ENCODE measurements around the gene MANEAL.

The MANEAL gene

DNA sequence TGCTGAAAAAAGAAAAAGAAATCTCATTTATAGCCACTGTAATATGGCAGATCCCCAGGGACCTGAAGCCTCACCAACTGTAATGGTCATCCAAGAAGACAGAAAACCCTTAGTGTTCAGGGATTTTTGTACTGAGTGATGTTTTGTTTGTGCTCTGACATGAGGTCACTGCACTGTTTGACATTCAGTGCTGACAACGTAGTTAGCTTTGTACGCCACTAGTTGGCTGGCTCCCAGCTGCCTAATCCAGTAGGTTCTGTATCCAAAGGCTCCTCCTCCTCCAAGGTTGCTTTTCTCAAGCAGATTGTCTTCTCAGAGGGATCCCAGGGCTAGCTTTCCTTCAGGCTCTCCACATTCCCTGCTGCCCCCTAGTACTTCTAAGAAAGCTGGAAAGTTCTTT lies 23.8 kb downstream of the MANEAL start:
- CTCF ChIA-PET: interaction anchor here (0.9 to 1.7 kb wide), 2 partner anchors 8 to 173 kb away, joined by 3 read pairs; no protein-coding TSS in a partner anchor
- POLR2A ChIA-PET: no interaction called here
- DNase-seq (ENCODE audit: low read depth, low spot score): no peak
- no peak overlapping the region for H3K4me3 ChIP-seq (ENCODE audit: low read depth, low read length)
- no peak for TF ChIP-seq CTCF (IDR thresholded peaks at IDR 0.05; ENCODE audit: insufficient read depth, low read length, missing control alignments)

DNA sequence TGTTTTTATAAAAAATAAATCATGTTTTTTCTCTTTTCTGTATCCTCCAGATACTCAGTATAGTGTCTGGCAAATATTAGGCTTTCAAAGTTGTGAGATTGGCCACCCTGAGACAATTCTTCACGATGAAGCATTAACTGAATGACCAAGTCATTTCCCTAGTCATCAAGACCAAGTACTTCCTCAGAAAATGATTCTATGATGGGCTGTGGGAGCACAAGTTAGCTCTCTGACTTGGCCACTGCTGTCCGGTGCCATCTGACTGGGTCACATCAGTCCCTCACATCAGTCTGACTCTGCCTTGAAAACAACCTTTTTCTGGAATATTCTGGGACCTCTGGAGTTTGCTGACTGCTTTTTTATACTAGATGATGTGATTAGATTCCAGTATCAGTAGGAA lies 27.8 kb downstream of the MANEAL start:
- no peak for DNase-seq (ENCODE audit: low read depth, low spot score)
- TF ChIP-seq CTCF (IDR thresholded peaks at IDR 0.05; ENCODE audit: insufficient read depth, low read length, missing control alignments): no peak
- POLR2A ChIA-PET: no interaction called here
- no peak overlapping the region for H3K4me3 ChIP-seq (ENCODE audit: low read depth, low read length)
- CTCF ChIA-PET: interaction anchor here (0.7 to 2.8 kb wide), 6 partner anchors 9 to 140 kb away, joined by 3 to 10 read pairs (median 4); no protein-coding TSS in a partner anchor

DNA sequence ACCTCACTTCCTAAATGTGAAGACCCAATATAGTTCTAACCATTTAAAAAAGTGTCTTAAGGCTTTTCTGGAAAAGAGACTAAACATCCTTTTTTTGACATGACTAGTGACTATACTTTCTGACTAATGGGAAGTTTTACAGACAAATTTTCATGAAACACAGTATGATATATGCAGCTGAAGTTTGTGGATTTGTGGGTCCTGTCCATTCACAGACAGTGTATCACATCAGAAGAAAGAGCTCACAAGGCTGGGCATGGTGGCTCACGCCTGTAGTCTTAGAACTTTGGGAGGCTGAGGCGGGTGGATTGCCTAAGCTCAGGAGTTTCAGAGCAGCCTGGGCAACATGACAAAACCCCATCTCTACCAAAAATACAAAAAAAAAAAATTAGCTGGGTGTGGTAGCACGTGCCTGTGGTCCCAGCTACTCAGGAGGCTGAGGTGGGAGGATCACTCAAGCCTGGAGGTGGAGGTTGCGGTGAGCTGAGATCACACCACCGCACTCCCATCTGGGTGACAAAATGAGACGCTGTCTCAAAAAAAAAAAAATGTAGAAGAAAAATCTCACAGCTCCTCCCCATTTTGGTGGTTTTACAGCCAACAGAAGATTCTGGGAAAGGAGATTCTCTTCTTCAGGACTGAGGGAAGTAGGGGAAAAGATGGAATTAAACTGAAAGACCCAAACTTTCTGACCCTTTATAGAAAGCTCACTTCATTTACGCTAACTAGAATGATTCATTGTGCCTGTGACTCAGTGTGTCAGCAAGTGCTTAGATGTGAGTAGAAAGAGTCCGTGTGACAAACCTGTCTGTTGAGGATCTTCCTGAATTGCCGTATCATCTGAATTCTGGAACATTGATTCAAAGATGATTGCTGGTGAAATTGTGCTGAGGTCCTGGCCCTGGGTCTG lies 29.5 kb downstream of the MANEAL start:
- no peak for DNase-seq (ENCODE audit: low read depth, low spot score)
- ChIA-PET POLR2A (interaction anchor here (0.7 kb wide), 1 partner anchor 15 kb away, joined by 4 read pairs; the partner anchor contains the start of genes C1orf122 and YRDC), CTCF (interaction anchor here (1.0 to 2.0 kb wide), 6 partner anchors 9 to 141 kb away, joined by 3 to 16 read pairs (median 4); partner anchors contain the start of gene MTF1)
- H3K4me3 ChIP-seq (ENCODE audit: low read depth, low read length): no peak overlapping the region
- no peak for TF ChIP-seq CTCF (IDR thresholded peaks at IDR 0.05; ENCODE audit: insufficient read depth, low read length, missing control alignments)

GRCh38 chr1:37824001-37824400 lies 30.4 kb downstream of the MANEAL start:
- POLR2A ChIA-PET: no interaction called here
- H3K4me3 ChIP-seq (ENCODE audit: low read depth, low read length): no peak overlapping the region
- TF ChIP-seq CTCF (IDR thresholded peaks at IDR 0.05; ENCODE audit: insufficient read depth, low read length, missing control alignments): no peak
- DNase-seq (ENCODE audit: low read depth, low spot score): no peak
- CTCF ChIA-PET: no interaction called here

GRCh38 chr1:37825506-37825905 lies 31.9 kb downstream of the MANEAL start:
- no peak for TF ChIP-seq CTCF (IDR thresholded peaks at IDR 0.05; ENCODE audit: insufficient read depth, low read length, missing control alignments)
- no peak overlapping the region for H3K4me3 ChIP-seq (ENCODE audit: low read depth, low read length)
- ChIA-PET CTCF (interaction anchor here (0.6 to 0.9 kb wide), 3 partner anchors 8 to 150 kb away, joined by 3 read pairs; no protein-coding TSS in a partner anchor), POLR2A (interaction anchor here (1.0 kb wide), 1 partner anchor 17 kb away, joined by 5 read pairs; the partner anchor contains the start of genes C1orf122 and YRDC)
- no peak for DNase-seq (ENCODE audit: low read depth, low spot score)

GRCh38 chr1:37828410-37829074 lies 34.9 kb downstream of the MANEAL start:
- no peak for DNase-seq (ENCODE audit: low read depth, low spot score)
- H3K4me3 ChIP-seq (ENCODE audit: low read depth, low read length): no peak overlapping the region
- CTCF ChIA-PET: interaction anchor here (0.8 to 2.4 kb wide), 3 partner anchors 16 to 63 kb away, joined by 3 to 10 read pairs (median 9); partner anchors contain the start of gene MTF1
- no peak for TF ChIP-seq CTCF (IDR thresholded peaks at IDR 0.05; ENCODE audit: insufficient read depth, low read length, missing control alignments)
- POLR2A ChIA-PET: no interaction called here

All from AG04449 (cell line).